Measurements from ENCODE around the gene NGFR. TPM values are rescaled to one million over a fixed set of nuclear protein-coding genes. Genes with fewer than 3 reads are reported as not detected.

Gene NGFR
- not detected in 2 replicates for total RNA-seq

GRCh38 chr17:49494986-49495841 is at the start of gene NGFR:
NGFR (plus strand) TSS chr17:49495293; CDS start chr17:49495418, 125 bp downstream.

Other genes with a start within 250 kb of the NGFR start
- gene ZNF652, start 133.0 kb upstream of the NGFR start, total RNA-seq: 5.5 and 14.2 TPM in 2 replicates
- gene PHB1, start 80.4 kb upstream of the NGFR start, total RNA-seq: 150 and 210 TPM in 2 replicates
- gene NXPH3, start 80.6 kb downstream of the NGFR start, total RNA-seq: 0.88 and 1.5 TPM in 2 replicates
- 119 and 145 TPM in 2 replicates for gene SPOP, start 182.8 kb downstream of the NGFR start, total RNA-seq
- 52.3 and 64.8 TPM in 2 replicates for gene SLC35B1, start 212.7 kb downstream of the NGFR start, total RNA-seq